HepG2 (cell line): ENCODE measurements around the gene NOL4.
"Not testable (repeated sequence)": the region's sequence is repeated elsewhere in the genome, so short reads cannot be mapped to it uniquely, and the experiment has no call there.

ENCODE experiments used
- MAFK ChIP-seq, 2 experiments: IDR thresholded peaks in 1 of 2; conservative IDR thresholded peaks in 1 of 2; 2 replicates each; pipeline ENCODE4 v1.6.1; 2011; ENCODE audit warnings: improper control_type of control experiment in 2 of 2, low read length in 2 of 2
- ZFP36 ChIP-seq: fragments of 150-350 bp; IDR thresholded peaks from 2 replicates; pipeline ENCODE4 v1.6.1; 2018; ENCODE audit warnings: borderline replicate concordance, low read length, low read depth; ENCODE audit not compliant: partially characterized antibody
- ZNF354B ChIP-seq: sonication (generic); formaldehyde crosslinking; IDR thresholded peaks from 2 replicates; pipeline ENCODE4 v1.8.0; 2022; ENCODE audit warnings: mild to moderate bottlenecking, missing genetic modification reagents

DNA sequence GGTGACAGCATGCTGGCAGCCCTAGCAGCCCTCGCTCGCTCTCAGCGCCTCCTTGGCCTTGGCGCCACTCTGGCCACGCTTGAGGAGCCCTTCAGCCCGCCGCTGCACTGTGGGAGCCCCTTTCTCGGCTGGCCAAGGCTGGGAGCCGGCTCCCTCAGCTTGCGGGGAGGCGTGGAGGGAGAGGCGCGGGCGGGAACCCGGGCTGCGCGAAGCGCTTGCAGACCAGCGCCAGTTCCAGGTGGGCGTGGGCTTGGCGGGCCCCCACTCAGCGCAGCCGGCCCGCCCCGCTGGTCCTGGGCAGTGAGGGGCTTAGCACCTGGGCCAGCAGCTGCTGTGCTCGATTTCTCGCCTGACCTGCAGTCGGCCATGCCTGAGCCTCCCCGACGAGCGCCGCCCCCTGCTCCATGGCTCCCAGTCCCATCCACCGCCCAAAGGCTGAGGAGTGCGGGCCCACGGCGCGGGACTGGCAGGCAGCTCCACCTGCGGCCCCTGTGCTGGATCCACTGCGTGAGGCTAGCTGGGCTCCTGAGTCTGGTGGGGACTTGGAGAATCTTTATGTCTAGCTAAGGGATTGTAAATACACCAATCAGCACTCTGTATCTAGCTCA, 9.2 kb upstream of the NOL4 start:
- TF ChIP-seq ZNF354B (CRISPR knock-in tag); MAFK (conservative IDR thresholded peaks at IDR 0.05 in 1 of 2, IDR thresholded peaks at IDR 0.05 in 1 of 2; ENCODE audit: low read length in 2 of 2); ZFP36: not testable (repeated sequence)
